Activated CD8-positive, alpha-beta memory T cell treated with anti-CD3 and anti-CD28 coated beads, Interleukin-2, amount 50 U/mL, for 1 hour (primary cell): ENCODE data around the gene RAB27B.
"Not testable (repeated sequence)": the region's sequence is repeated elsewhere in the genome, so short reads cannot be mapped to it uniquely, and the experiment has no call there.

Experiments
- DNase-seq: peaks from one replicate; pipeline ENCODE4 v3.0.0-alpha.2; 2020; ENCODE audit errors: extremely low read depth

Gene RAB27B

DNA sequence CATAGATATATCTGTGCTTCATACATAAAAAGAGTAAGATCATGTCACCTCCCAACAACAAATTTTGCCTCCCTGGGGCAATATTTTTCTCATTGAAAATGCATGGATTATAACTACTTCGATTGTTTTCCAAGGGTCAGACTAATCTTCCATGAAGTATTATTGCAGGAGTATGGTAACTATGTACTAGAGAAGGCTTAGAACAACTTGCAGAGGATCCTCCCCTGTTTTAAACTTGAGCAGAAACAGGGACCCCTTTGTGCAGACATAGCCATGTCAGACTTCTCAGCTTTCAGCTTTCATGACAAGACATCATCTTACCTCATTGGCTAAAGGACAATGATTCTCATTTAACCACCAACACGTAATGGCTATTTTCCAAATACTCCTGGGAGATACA, 13.2 kb upstream of the RAB27B start:
- no peak for DNase-seq

DNA sequence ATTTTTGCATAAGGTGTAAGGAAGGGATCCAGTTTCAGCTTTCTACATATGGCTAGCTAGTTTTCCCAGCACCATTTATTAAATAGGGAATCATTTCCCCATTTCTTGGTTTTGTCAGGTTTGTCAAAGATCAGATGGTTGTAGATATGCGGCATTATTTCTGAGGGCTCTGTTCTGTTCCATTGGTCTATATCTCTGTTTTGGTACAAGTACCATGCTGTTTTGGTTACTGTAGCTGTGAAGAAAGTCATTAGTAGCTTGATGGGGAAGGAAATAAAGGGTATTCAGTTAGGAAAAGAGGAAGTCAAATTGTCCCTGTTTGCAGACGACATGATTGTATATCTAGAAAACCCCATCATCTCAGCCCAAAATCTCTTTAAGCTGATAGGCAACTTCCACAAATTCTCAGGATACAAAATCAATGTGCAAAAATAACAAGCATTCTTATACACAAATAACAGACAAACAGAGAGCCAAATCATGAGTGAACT, 7.4 kb upstream of the RAB27B start:
- not testable (repeated sequence) for DNase-seq

- no peak for DNase-seq
Observed at GRCh38 chr18:54822872-54823845, 5.1 kb upstream of the RAB27B start.

- no peak for DNase-seq
Observed at GRCh38 chr18:54824761-54825160, 3.5 kb upstream of the RAB27B start.

DNA sequence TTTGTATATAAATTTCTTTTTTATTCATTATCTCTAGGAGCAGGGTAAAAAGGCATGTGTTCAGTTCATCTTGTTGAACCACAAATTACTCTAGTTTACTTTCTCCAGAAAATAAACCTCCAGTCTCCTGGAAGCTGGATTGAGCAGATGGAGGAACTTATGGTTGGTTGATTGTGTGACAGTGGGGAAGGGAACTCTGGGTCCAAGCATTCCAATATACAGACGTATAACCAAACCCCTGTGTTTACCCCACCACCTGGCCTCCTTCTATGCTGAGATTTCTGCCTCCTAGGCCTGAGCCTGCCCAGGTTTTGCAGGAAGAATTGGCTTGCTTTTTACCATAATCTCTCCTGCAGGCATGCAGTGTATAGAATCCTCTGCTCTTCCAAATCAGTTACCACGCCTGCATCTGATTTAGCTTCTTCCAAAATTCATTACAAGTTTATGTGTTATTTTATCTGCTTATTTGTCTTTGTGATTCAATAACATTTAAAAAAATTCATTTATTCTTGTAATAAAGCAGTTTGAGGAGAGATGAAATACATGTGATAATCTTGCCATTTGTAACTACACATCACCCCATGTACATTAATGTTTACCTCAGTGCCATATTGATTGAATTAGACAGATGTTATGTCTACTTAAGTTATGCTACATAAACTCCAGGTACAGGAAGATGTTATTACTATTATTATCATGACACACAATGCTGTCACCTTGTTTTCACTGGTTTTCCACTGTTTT, 2.5 kb upstream of the RAB27B start:
- no peak for DNase-seq

GRCh38 chr18:54828986-54829385, 709 bp downstream of the RAB27B start:
- DNase-seq = no peak

DNA sequence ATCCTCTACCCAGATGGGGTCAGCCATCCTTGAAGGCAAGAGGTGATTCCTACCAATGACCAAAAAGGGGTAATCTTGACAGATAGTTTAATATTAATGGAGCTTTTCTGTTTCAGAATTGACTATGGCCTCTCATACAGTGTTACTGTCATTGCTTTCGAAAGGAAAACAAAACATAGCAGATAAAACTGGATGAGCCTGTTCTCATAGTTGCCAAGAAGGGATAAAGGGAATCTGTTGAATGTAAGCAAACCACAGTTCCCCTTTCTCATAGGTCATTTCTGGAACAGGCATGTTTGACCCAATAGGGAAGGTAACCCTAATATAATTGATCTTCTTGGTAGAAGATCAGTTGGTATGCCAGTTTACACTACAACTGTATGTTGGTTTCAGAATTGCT, 1.6 kb downstream of the RAB27B start:
- no peak for DNase-seq

GRCh38 chr18:54830260-54830659, 2.0 kb downstream of the RAB27B start:
- no peak for DNase-seq

DNA sequence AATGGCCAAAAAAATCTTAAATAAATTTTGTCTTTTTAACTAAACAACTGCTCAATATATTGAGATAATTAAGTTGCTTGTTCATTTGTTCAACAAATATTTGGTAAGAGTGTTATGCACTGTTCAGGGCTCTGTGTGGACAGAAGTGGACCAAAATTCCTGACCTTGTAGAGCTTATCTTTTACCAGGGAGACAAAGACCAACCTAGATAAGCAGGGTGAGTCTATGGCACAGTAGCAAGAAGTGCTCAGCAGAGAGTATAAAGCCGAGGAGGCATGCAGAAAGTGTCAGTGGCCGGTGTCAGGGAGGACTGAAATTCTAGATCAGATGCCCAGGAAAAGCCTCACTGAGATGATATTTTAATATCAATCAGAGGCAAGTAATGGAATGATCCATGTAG, 2.6 kb downstream of the RAB27B start:
- DNase-seq = no peak

DNA sequence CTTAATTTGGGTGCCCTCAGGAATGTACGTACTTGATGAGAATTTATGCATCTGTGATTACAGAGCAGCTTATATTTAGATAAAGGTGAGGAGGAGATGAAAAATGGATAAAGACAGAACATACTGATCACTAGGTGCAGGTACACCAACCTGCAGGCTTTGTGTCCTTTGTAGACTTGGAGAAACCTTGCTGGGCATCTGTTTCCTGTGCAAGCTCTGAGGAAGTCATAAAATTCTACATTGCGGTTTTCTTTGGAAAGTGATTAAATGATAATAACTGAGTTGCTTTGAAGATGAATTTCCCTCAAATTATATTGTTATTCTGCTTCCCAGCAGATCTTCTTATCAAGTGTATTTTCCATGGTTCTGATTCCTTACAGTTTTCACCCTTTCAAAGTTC, 7.7 kb downstream of the RAB27B start:
- no peak for DNase-seq

DNA sequence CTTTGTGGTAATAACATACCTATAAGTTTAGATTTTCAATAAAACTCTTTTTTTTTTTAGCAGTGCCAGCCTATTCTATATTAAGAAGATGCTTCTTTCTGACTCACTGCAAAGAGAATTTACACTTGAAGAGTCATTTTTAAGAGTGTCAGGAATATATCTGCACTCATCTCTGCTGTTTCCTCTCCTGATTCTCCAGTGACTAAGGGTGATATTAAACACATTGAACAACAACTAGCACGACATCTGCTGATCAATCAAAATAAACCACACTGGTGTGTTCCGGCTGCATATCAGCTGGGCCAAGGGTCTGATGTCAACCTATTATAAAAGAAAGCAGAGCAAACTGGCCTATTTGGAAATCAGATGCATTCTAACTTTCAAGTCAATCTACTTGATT, 15.0 kb downstream of the RAB27B start:
- no peak for DNase-seq

DNA sequence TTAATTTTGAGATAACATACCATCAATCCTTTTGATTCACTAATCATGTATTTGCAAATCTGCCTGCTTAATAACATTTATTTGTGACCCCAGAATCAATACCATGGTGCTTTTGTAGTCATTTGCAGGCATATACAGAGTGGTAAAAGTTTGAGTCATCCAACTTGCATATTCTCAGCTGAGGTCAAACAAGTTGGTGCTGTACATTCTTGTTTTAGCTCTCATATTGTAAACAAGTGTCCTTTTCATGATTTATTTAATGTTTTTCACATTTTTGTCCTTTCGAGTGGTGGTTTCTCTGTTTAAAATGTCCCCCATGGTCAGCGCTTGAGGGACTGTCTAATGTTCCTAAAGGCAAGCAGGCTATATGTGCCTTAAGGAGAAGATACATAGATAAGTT, 17.5 kb downstream of the RAB27B start:
- no peak for DNase-seq

DNA sequence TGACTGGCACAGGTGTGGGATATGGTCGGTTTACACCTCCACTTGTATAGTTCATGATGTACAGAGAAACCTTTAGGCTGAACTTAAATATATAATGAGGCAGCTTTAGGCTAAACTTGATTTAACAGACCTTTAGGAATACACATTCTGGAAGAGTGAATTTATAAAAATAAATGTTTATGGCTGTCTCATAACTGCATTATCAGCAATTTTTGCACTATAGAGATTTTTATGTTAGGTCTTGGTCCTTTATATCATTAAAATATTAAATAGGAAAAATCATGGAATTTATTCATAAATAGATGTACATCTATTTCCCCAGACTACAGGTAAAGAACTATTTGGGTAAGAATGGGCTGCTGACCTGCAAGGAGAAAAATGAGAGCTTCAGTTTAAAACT, 19.8 kb downstream of the RAB27B start:
- no peak for DNase-seq

DNA sequence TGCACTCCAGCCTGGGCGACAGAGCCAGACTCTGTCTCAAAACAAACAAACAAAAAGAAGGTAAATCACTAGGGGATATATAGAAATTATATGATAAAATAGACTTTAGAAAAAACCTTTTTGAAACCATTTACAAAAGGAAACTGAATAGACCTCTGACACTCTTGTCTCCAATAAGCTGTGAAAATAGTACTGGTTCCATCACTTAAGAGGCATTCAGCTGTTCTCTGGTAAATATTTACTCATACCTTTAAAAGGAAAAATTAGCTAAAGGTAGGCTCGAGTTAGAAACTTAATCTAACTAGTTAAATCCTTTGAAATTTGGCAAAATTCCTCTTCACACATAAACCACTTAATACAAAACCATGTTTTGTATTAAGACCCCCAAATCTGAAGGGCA, 21.4 kb downstream of the RAB27B start:
- DNase-seq = no peak

GRCh38 chr18:54850598-54850997, 22.3 kb downstream of the RAB27B start:
- no peak for DNase-seq

- DNase-seq = no peak
Observed at GRCh38 chr18:54852780-54853675, 24.8 kb downstream of the RAB27B start.

- DNase-seq = not testable (repeated sequence)
Observed at GRCh38 chr18:54855050-54855449, 26.8 kb downstream of the RAB27B start.

- DNase-seq = no peak
Observed at GRCh38 chr18:54856105-54856646, 27.9 kb downstream of the RAB27B start.

GRCh38 chr18:54857499-54857898, 29.2 kb downstream of the RAB27B start:
- no peak for DNase-seq

DNA sequence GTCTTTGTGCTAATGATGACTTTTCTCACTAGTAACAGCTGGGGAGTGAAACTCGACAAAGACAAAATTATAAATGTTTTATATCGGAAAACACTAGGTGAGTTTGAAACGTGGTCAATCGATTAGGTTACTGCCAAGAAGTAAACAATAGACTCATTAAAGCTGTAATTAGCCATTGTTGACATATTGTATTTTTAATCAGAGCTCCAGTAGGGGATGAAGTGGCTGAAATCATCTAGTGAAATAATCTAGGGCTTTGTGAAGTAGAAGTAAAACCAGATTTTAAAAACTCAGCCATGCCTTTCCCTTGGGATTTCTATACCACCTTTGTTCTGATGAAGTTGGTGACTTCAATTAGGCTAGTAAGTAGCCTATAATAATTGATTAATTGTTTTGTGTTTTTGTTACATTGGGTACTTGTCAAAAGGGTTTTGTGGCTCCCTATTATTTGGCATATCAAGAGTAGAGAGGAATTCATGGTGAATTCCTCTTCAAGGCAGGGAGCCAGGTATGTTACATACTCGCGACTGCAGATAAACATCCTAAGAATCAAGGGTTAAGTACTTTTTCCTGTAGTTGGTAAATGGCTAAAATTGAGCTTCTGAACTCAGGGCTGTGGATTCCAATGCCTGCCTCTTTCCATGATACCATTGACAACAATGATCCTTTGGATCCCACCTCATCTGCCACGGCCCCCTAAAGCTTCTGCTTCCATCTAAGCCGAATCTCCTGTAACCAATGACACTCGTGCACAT, 31.6 kb downstream of the RAB27B start:
- no peak for DNase-seq

DNA sequence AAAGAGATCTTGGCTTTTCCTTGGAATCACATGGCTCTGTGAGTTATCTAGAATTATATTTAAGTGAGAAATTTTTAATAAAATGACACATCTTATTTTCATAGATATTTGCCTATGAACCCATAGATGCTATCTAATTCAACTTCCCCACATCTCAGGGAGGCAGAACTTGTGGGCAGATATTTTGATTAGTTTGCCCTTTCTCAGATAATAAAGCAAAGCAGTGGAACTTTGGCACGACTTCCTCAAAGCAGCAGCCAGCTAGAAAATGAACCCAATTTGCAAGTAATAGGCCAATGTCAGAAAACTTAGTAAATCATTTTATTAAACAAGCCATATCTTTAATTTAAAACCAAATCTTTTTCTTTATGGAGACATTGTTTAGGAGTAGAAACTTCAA, 32.7 kb downstream of the RAB27B start:
- DNase-seq = no peak
